OCI-LY7 (cell line): ENCODE measurements around the gene RNF150. TPM values are rescaled to one million over a fixed set of nuclear protein-coding genes. Genes with fewer than 3 reads are reported as not detected.
"Not testable (repeated sequence)": the region's sequence is repeated elsewhere in the genome, so short reads cannot be mapped to it uniquely, and the experiment has no call there.

ENCODE experiments used
- BruUV-seq: library from RNA; stranded (reverse); fragments of 400-500 nt; replicated peaks from 2 replicates; lab custom pipeline; 2021; lab: Mats Ljungman, UMichigan
- CTCF ChIA-PET: fragments of 300-600 bp; sonication (Branson Sonifier 250); formaldehyde crosslinking; loops from one replicate; lab custom pipeline; 2022; ENCODE audit warnings: antibody characterized with exemption; ENCODE audit not compliant: unreplicated experiment; lab: Charles Lee
- POLR2A ChIA-PET: fragments of 300-600 bp; sonication (Branson Sonifier 250); formaldehyde crosslinking; loops from one replicate; lab custom pipeline; 2022; ENCODE audit warnings: antibody characterized with exemption; lab: Charles Lee
- DNase-seq: peaks from one replicate; pipeline ENCODE4 v3.0.0-alpha.2; 2015; ENCODE audit warnings: low spot score
- H2AFZ ChIP-seq: fragments of 200-600 bp; sonication (generic), shearing (Covaris generic); 2 replicates; pipeline ENCODE4 v1.6.1; 2014; ENCODE audit warnings: mild to moderate bottlenecking, antibody characterized with exemption, low read length, moderate library complexity
- H3K27ac ChIP-seq: fragments of 200-600 bp; sonication (generic); 2 replicates; pipeline ENCODE4 v1.5.1; 2014; ENCODE audit warnings: mixed run types, low read depth, mild to moderate bottlenecking, moderate library complexity, low read length, inconsistent platforms; ENCODE audit not compliant: poor library complexity, severe bottlenecking
- H3K36me3 ChIP-seq: fragments of 200-600 bp; sonication (generic); 2 replicates; pipeline ENCODE4 v1.6.1; 2014; ENCODE audit warnings: mild to moderate bottlenecking, antibody characterized with exemption, low read length, moderate library complexity, mixed read lengths; ENCODE audit not compliant: insufficient read depth
- H3K4me1 ChIP-seq: fragments of 200-600 bp; sonication (generic); 2 replicates; pipeline ENCODE4 v1.5.1; 2014; ENCODE audit warnings: mild to moderate bottlenecking, low read length; ENCODE audit not compliant: insufficient read depth, poor library complexity, severe bottlenecking
- H3K4me2 ChIP-seq: fragments of 200-600 bp; sonication (generic); 2 replicates; pipeline ENCODE4 v1.6.1; 2014; ENCODE audit warnings: mild to moderate bottlenecking, low read length
- H3K4me3 ChIP-seq: fragments of 200-600 bp; sonication (generic); 2 replicates; pipeline ENCODE4 v1.5.1; 2014; ENCODE audit warnings: mild to moderate bottlenecking, low read depth, low read length; ENCODE audit not compliant: poor library complexity, severe bottlenecking
- H3K79me2 ChIP-seq: fragments of 200-600 bp; sonication (generic); 2 replicates; pipeline ENCODE4 v1.6.1; 2016; ENCODE audit warnings: low read depth, mild to moderate bottlenecking, low read length, moderate library complexity, mixed read lengths; ENCODE audit not compliant: insufficient read depth
- H3K9me2 ChIP-seq: fragments of 200-600 bp; sonication (generic); 2 replicates; pipeline ENCODE4 v1.6.1; 2016; ENCODE audit warnings: mild to moderate bottlenecking, low read length, mixed read lengths; ENCODE audit not compliant: insufficient read depth
- H3K9me3 ChIP-seq: fragments of 200-600 bp; sonication (generic); 2 replicates; pipeline ENCODE4 v1.6.1; 2014; ENCODE audit warnings: mild to moderate bottlenecking, mixed run types, low read length, mixed read lengths
- H4K20me1 ChIP-seq: fragments of 200-600 bp; sonication (generic); 2 replicates; pipeline ENCODE4 v1.6.1; 2014; ENCODE audit warnings: mild to moderate bottlenecking, antibody characterized with exemption, low read length, moderate library complexity, mixed read lengths; ENCODE audit not compliant: insufficient read depth
- intact Hi-C: fragments of 100-400 bp; cut with micrococcal nuclease; formaldehyde crosslinking; loops from one replicate; pipeline ENCODE4 v1.10.0; 2022; ENCODE audit not compliant: unreplicated experiment
- total RNA-seq, 2 experiments: library from RNA; depleted of rRNA in 1 of 2; stranded (reverse); fragments of >200 nt in 1 of 2; shearing (Covaris generic) in 1 of 2; gene quantifications; 2 replicates each; pipeline ENCODE4 v1.2.3, GENCODE V29; 2014 to 2022

RNF150 gene
- total RNA-seq, 2 experiments from 2014 or later: not detected

DNA sequence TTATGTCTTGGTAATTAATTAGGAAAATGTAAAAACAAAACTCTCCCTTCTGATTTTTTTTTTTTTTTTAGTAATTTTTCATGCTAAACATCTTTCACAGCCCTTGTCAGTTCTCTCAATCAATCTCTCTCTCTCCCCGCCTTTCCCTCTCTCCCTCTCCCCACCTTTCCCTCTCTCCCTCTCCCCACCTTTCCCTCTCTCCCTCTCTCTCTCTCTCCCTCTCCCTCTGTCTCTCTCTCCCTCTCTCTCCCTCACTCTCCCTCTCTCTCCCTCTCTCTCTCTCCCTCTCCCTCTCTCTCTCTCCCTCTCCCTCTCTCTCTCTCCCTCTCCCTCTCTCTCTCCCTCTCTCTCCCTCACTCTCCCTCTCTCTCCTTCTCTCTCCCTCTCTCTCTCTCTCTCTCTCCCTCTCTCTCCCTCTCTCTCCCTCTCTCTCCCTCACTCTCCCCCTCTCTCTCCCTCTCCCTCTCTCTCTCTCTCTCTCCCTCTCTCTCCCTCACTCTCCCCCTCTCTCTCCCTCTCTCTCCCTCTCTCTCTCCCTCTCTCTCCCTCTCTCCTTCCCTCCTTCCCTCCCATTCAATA lies 322.6 kb downstream of the RNF150 start:
- CTCF ChIA-PET, BruUV-seq, DNase-seq, H4K20me1 ChIP-seq, H3K79me2 ChIP-seq, H3K9me2 ChIP-seq, H3K9me3 ChIP-seq, H3K36me3 ChIP-seq, H3K4me3 ChIP-seq, H3K27ac ChIP-seq, intact Hi-C loops: not testable (repeated sequence)
- Histone ChIP-seq H3K4me2 (peak overlapping the region; percentile 67), H2AFZ (peak overlapping the region; percentile 89; the same call in 1 of the 2 replicates), H3K4me1 (peaks cover 74% of the 10 kb centered on the region)
- POLR2A ChIA-PET: interaction anchor here (0.6 to 1.7 kb wide), 12 partner anchors 8 to 211 kb away, joined by 3 to 10 read pairs (median 6); no protein-coding TSS in a partner anchor

Other genes with a start within 250 kb of the RNF150 start
- 34.3 and 41.7 TPM in 2 replicates for gene ZNF330, start 87.4 kb upstream of the RNF150 start, total RNA-seq (2014; rRNA removed; shearing (Covaris generic))
- gene ZNF330, start 87.4 kb upstream of the RNF150 start, total RNA-seq (2022): 56.0 and 60.9 TPM in 2 replicates